SK-N-SH treated with all-trans-retinoic acid at 6 μM for 48 hours (cell line): ENCODE data around the gene METTL8.

Experiments
- ARNTL ChIP-seq: fragments of 450-650 bp; formaldehyde crosslinking; IDR thresholded peaks from 2 replicates; pipeline ENCODE4 v1.5.0; 2020; ENCODE audit warnings: low read depth, mild to moderate bottlenecking, moderate library complexity, borderline replicate concordance
- BACH2 ChIP-seq: fragments of 250-450 bp; sonication (Bioruptor Pico); IDR thresholded peaks from 2 replicates; pipeline ENCODE4 v1.9.0; 2021; ENCODE audit warnings: mild to moderate bottlenecking, borderline replicate concordance
- CSDC2 ChIP-seq: fragments of 250-450 bp; sonication (Bioruptor Pico); IDR thresholded peaks from 2 replicates; pipeline ENCODE4 v1.5.0; 2020; ENCODE audit warnings: mild to moderate bottlenecking, moderate library complexity
- ESRRG ChIP-seq: fragments of 250-450 bp; sonication (Bioruptor Pico); IDR thresholded peaks from 2 replicates; pipeline ENCODE4 v1.6.1; 2021; ENCODE audit warnings: mild to moderate bottlenecking
- RARB ChIP-seq: fragments of 250-450 bp; sonication (Bioruptor Pico); IDR thresholded peaks from 2 replicates; pipeline ENCODE4 v1.8.0; 2021; ENCODE audit warnings: mild to moderate bottlenecking, moderate library complexity
- SNAI2 ChIP-seq: fragments of 250-450 bp; sonication (Bioruptor Pico); IDR thresholded peaks from 2 replicates; pipeline ENCODE4 v1.5.0; 2020; ENCODE audit warnings: mild to moderate bottlenecking, moderate library complexity
- TOX ChIP-seq: fragments of 250-450 bp; sonication (Bioruptor Pico); IDR thresholded peaks from 2 replicates; pipeline ENCODE4 v1.8.0; 2021; ENCODE audit warnings: mild to moderate bottlenecking, moderate library complexity, borderline replicate concordance
- ZFP30 ChIP-seq: fragments of 450-650 bp; formaldehyde crosslinking; IDR thresholded peaks from 2 replicates; pipeline ENCODE4 v1.5.0; 2022; ENCODE audit warnings: mild to moderate bottlenecking, moderate library complexity
- ZNF70 ChIP-seq: fragments of 450-650 bp; formaldehyde crosslinking; IDR thresholded peaks from 2 replicates; pipeline ENCODE4 v1.5.0; 2020; ENCODE audit warnings: mild to moderate bottlenecking, moderate library complexity
- TF ChIP-seq, protein P1 (sequence below): fragments of 250-450 bp; sonication (Bioruptor Pico); IDR thresholded peaks from 2 replicates; pipeline ENCODE4 v1.5.0; 2020; ENCODE audit warnings: mild to moderate bottlenecking, moderate library complexity
- TF ChIP-seq, protein P2 (sequence below): fragments of 250-450 bp; sonication (Bioruptor Pico); IDR thresholded peaks from 2 replicates; pipeline ENCODE4 v1.8.0; 2020; ENCODE audit warnings: mild to moderate bottlenecking, moderate library complexity, borderline replicate concordance

DNA sequence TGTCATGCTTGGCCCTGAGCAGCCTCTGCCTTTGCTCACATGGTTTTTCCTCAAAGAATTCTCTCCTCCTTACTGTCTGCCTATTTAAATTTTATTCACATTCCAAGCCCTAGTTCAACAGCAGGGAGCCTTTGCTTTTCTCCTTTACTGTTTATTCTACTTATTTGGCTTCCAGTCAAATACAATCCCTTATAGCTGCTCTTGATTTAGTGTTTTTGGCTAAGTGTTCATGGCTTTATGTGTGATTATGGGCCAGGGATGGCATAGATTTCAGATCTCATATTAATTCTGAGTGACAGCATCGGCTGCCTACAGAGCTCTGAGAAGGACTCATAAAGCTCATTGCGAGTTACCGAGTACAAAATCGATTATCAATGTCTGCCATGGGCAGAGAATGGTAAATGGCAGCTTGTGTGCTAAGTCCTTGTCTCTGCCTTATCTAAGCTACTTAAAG is 106.7 kb downstream of the METTL8 start:
- TF ChIP-seq ARNTL (CRISPR knock-in tag): no peak
- no peak for TF ChIP-seq TOX (CRISPR knock-in tag)
- TF ChIP-seq, protein P1, sequence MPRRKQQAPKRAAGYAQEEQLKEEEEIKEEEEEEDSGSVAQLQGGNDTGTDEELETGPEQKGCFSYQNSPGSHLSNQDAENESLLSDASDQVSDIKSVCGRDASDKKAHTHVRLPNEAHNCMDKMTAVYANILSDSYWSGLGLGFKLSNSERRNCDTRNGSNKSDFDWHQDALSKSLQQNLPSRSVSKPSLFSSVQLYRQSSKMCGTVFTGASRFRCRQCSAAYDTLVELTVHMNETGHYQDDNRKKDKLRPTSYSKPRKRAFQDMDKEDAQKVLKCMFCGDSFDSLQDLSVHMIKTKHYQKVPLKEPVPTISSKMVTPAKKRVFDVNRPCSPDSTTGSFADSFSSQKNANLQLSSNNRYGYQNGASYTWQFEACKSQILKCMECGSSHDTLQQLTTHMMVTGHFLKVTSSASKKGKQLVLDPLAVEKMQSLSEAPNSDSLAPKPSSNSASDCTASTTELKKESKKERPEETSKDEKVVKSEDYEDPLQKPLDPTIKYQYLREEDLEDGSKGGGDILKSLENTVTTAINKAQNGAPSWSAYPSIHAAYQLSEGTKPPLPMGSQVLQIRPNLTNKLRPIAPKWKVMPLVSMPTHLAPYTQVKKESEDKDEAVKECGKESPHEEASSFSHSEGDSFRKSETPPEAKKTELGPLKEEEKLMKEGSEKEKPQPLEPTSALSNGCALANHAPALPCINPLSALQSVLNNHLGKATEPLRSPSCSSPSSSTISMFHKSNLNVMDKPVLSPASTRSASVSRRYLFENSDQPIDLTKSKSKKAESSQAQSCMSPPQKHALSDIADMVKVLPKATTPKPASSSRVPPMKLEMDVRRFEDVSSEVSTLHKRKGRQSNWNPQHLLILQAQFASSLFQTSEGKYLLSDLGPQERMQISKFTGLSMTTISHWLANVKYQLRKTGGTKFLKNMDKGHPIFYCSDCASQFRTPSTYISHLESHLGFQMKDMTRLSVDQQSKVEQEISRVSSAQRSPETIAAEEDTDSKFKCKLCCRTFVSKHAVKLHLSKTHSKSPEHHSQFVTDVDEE (CRISPR knock-in tag): no peak
- TF ChIP-seq BACH2 (CRISPR knock-in tag): no peak
- no peak for TF ChIP-seq ZFP30 (CRISPR knock-in tag)
- TF ChIP-seq SNAI2 (CRISPR knock-in tag): no peak
- TF ChIP-seq CSDC2 (CRISPR knock-in tag): no peak
- TF ChIP-seq ESRRG (CRISPR knock-in tag): no peak
- no peak for TF ChIP-seq ZNF70 (CRISPR knock-in tag)
- TF ChIP-seq RARB (CRISPR knock-in tag): no peak
- TF ChIP-seq, protein P2, sequence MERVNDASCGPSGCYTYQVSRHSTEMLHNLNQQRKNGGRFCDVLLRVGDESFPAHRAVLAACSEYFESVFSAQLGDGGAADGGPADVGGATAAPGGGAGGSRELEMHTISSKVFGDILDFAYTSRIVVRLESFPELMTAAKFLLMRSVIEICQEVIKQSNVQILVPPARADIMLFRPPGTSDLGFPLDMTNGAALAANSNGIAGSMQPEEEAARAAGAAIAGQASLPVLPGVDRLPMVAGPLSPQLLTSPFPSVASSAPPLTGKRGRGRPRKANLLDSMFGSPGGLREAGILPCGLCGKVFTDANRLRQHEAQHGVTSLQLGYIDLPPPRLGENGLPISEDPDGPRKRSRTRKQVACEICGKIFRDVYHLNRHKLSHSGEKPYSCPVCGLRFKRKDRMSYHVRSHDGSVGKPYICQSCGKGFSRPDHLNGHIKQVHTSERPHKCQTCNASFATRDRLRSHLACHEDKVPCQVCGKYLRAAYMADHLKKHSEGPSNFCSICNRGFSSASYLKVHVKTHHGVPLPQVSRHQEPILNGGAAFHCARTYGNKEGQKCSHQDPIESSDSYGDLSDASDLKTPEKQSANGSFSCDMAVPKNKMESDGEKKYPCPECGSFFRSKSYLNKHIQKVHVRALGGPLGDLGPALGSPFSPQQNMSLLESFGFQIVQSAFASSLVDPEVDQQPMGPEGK (CRISPR knock-in tag): no peak
